ENCODE results near the gene RAMP3.

Gene RAMP3

GRCh38 chr7:45211958-45212357 lies 54.4 kb downstream of the RAMP3 start:
- no peak for TF ChIP-seq RAD21 (IDR thresholded peaks at IDR 0.05; ENCODE audit: low read depth)
- no peak for TF ChIP-seq NFIC (IDR thresholded peaks at IDR 0.05)
- no peak for TF ChIP-seq TCF12 (IDR thresholded peaks at IDR 0.05; ENCODE audit: low read depth)
- no peak for TF ChIP-seq TEAD4 (IDR thresholded peaks at IDR 0.05)
- no peak for TF ChIP-seq TAF1 (IDR thresholded peaks at IDR 0.05; ENCODE audit: low read depth)
- TF ChIP-seq FOXM1 (IDR thresholded peaks at IDR 0.05; ENCODE audit: borderline replicate concordance, low read depth), result no peak
- no peak for TF ChIP-seq ZBTB7A (IDR thresholded peaks at IDR 0.05; ENCODE audit: low read depth)
- no peak for TF ChIP-seq YY1 (IDR thresholded peaks at IDR 0.05; ENCODE audit: low read depth)
- TF ChIP-seq, protein P1, sequence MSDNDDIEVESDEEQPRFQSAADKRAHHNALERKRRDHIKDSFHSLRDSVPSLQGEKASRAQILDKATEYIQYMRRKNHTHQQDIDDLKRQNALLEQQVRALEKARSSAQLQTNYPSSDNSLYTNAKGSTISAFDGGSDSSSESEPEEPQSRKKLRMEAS (IDR thresholded peaks at IDR 0.05), result no peak
- no peak for TF ChIP-seq REST (IDR thresholded peaks at IDR 0.05; ENCODE audit: low read depth)
- TF ChIP-seq EGR1 (IDR thresholded peaks at IDR 0.05), result no peak
- TF ChIP-seq EP300 (IDR thresholded peaks at IDR 0.05; ENCODE audit: borderline replicate concordance), result no peak
- TF ChIP-seq USF1 (IDR thresholded peaks at IDR 0.05), result no peak
- no peak for TF ChIP-seq CEBPB (IDR thresholded peaks at IDR 0.05)
- TF ChIP-seq CREB1 (IDR thresholded peaks at IDR 0.05; ENCODE audit: low read depth), result no peak

DNA sequence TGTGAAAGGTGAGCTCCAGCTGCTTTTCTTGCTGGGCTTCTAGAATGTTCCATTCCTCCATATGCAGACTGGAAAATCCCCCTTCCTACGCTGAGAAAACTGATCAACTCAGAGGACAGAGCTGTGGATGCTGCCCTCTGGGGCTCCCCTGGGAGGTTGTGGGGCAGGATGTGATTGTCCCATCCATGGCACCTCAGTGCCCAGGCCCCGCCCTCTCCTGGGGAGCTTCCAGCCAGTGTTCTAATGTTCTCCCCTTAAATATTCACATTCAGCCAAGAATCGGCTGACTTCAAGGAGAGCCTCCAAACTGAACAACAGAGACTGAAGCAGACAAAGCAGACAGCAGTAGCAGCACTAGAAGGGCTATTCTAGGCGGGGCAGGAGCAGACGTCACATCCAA lies 55.0 kb downstream of the RAMP3 start:
- TF ChIP-seq REST (IDR thresholded peaks at IDR 0.05; ENCODE audit: low read depth), result no peak
- no peak for TF ChIP-seq ZBTB7A (IDR thresholded peaks at IDR 0.05; ENCODE audit: low read depth)
- no peak for TF ChIP-seq TAF1 (IDR thresholded peaks at IDR 0.05; ENCODE audit: low read depth)
- no peak for TF ChIP-seq FOXM1 (IDR thresholded peaks at IDR 0.05; ENCODE audit: borderline replicate concordance, low read depth)
- TF ChIP-seq EP300 (IDR thresholded peaks at IDR 0.05; ENCODE audit: borderline replicate concordance), result no peak
- no peak for TF ChIP-seq NFIC (IDR thresholded peaks at IDR 0.05)
- TF ChIP-seq TEAD4 (IDR thresholded peaks at IDR 0.05), result no peak
- TF ChIP-seq USF1 (IDR thresholded peaks at IDR 0.05), result no peak
- TF ChIP-seq, protein P1 (IDR thresholded peaks at IDR 0.05), result no peak
- no peak for TF ChIP-seq YY1 (IDR thresholded peaks at IDR 0.05; ENCODE audit: low read depth)
- no peak for TF ChIP-seq EGR1 (IDR thresholded peaks at IDR 0.05)
- TF ChIP-seq CEBPB (IDR thresholded peaks at IDR 0.05), result no peak
- no peak for TF ChIP-seq CREB1 (IDR thresholded peaks at IDR 0.05; ENCODE audit: low read depth)
- TF ChIP-seq RAD21 (IDR thresholded peaks at IDR 0.05; ENCODE audit: low read depth), result no peak
- no peak for TF ChIP-seq TCF12 (IDR thresholded peaks at IDR 0.05; ENCODE audit: low read depth)

GRCh38 chr7:45215601-45216062 lies 58.0 kb downstream of the RAMP3 start:
- TF ChIP-seq FOXM1 (IDR thresholded peaks at IDR 0.05; ENCODE audit: borderline replicate concordance, low read depth) (no peak), REST (IDR thresholded peaks at IDR 0.05; ENCODE audit: low read depth) (no peak), TCF12 (IDR thresholded peaks at IDR 0.05; ENCODE audit: low read depth) (no peak), RAD21 (IDR thresholded peaks at IDR 0.05; ENCODE audit: low read depth) (no peak), USF1 (IDR thresholded peaks at IDR 0.05) (no peak), CEBPB (IDR thresholded peaks at IDR 0.05) (no peak), CREB1 (IDR thresholded peaks at IDR 0.05; ENCODE audit: low read depth) (no peak), EP300 (IDR thresholded peaks at IDR 0.05; ENCODE audit: borderline replicate concordance) (no peak), TAF1 (IDR thresholded peaks at IDR 0.05; ENCODE audit: low read depth) (no peak), ZBTB7A (IDR thresholded peaks at IDR 0.05; ENCODE audit: low read depth) (no peak), EGR1 (IDR thresholded peaks at IDR 0.05) (no peak), YY1 (IDR thresholded peaks at IDR 0.05; ENCODE audit: low read depth) (no peak)
- TF ChIP-seq, protein P1 (IDR thresholded peaks at IDR 0.05), result no peak
